ENCODE results near the gene ADGRG1.

Gene ADGRG1

GRCh38 chr16:57642160-57643135 lies 14.0 kb downstream of the ADGRG1 start:
- DNase-seq (ENCODE audit: extremely low read depth, low read depth): no peak
- H3K4me3 ChIP-seq (replicated peaks; ENCODE audit: low read depth, low read length): no peak overlapping the region
- no peak for TF ChIP-seq CTCF (IDR thresholded peaks at IDR 0.05; ENCODE audit: low read depth, low read length, missing control alignments)

GRCh38 chr16:57643147-57643874 lies 14.9 kb downstream of the ADGRG1 start:
- TF ChIP-seq CTCF (IDR thresholded peaks at IDR 0.05; ENCODE audit: low read depth, low read length, missing control alignments): no peak
- DNase-seq (ENCODE audit: extremely low read depth, low read depth): no peak
- no peak overlapping the region for H3K4me3 ChIP-seq (replicated peaks; ENCODE audit: low read depth, low read length)

GRCh38 chr16:57643910-57644309 lies 15.5 kb downstream of the ADGRG1 start:
- H3K4me3 ChIP-seq (replicated peaks; ENCODE audit: low read depth, low read length): no peak overlapping the region
- no peak for DNase-seq (ENCODE audit: extremely low read depth, low read depth)
- TF ChIP-seq CTCF (IDR thresholded peaks at IDR 0.05; ENCODE audit: low read depth, low read length, missing control alignments): no peak

- no peak overlapping the region for H3K4me3 ChIP-seq (replicated peaks; ENCODE audit: low read depth, low read length)
- no peak for DNase-seq (ENCODE audit: extremely low read depth, low read depth)
Observed at GRCh38 chr16:57644383-57645014, 16.1 kb downstream of the ADGRG1 start.

GRCh38 chr16:57645169-57645568 lies 16.7 kb downstream of the ADGRG1 start:
- H3K4me3 ChIP-seq (replicated peaks; ENCODE audit: low read depth, low read length): no peak overlapping the region
- DNase-seq (ENCODE audit: extremely low read depth, low read depth): no peak
- TF ChIP-seq CTCF (IDR thresholded peaks at IDR 0.05; ENCODE audit: low read depth, low read length, missing control alignments): no peak

More at GRCh38 chr16:57644383-57645014, 16.1 kb downstream of the ADGRG1 start:
- TF ChIP-seq CTCF (IDR thresholded peaks at IDR 0.05; ENCODE audit: low read depth, low read length, missing control alignments): no peak

GRCh38 chr16:57645691-57646387 lies 17.4 kb downstream of the ADGRG1 start:
- no peak for DNase-seq (ENCODE audit: extremely low read depth, low read depth)
- TF ChIP-seq CTCF (IDR thresholded peaks at IDR 0.05; ENCODE audit: low read depth, low read length, missing control alignments): no peak
- H3K4me3 ChIP-seq (replicated peaks; ENCODE audit: low read depth, low read length): no peak overlapping the region
